ENCODE measurements around the gene MON1B.

DNA sequence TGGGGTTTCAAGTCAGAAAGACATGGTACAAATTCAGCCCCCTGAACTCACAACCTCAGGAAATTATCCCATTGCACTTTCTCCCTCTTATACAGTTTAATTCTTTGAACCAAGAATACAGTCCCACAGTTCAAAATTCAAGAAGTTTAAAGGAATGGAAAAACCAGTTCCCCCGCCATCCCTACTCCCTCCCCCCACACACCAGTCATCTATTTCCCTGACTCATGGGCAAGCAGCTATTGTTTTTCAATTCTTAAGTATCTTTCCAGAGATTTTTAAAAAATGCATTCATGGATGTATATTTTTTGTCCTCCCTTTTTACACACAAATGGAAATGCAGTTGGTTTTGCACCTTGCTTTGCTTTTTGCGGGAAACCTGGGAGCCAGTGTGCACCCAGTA, 15.5 kb downstream of the MON1B start:
- TF ChIP-seq, protein P1, sequence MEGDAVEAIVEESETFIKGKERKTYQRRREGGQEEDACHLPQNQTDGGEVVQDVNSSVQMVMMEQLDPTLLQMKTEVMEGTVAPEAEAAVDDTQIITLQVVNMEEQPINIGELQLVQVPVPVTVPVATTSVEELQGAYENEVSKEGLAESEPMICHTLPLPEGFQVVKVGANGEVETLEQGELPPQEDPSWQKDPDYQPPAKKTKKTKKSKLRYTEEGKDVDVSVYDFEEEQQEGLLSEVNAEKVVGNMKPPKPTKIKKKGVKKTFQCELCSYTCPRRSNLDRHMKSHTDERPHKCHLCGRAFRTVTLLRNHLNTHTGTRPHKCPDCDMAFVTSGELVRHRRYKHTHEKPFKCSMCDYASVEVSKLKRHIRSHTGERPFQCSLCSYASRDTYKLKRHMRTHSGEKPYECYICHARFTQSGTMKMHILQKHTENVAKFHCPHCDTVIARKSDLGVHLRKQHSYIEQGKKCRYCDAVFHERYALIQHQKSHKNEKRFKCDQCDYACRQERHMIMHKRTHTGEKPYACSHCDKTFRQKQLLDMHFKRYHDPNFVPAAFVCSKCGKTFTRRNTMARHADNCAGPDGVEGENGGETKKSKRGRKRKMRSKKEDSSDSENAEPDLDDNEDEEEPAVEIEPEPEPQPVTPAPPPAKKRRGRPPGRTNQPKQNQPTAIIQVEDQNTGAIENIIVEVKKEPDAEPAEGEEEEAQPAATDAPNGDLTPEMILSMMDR (IDR thresholded peaks at IDR 0.05; ENCODE audit: low read length): no peak
- TF ChIP-seq EZH2 (IDR thresholded peaks at IDR 0.05; ENCODE audit: borderline replicate concordance, low read length): no peak

Data from OCI-LY1 (cell line).